Brain pericyte (primary cell): ENCODE measurements around the gene CERS2.
A peak's percentile ranks its signal among the peaks of the same experiment; 100 is the strongest.

Experiments
- DNase-seq: peaks from one replicate; pipeline ENCODE4 v3.0.0-alpha.2; 2012; ENCODE audit warnings: low read depth, low spot score

The CERS2 gene, protein sequence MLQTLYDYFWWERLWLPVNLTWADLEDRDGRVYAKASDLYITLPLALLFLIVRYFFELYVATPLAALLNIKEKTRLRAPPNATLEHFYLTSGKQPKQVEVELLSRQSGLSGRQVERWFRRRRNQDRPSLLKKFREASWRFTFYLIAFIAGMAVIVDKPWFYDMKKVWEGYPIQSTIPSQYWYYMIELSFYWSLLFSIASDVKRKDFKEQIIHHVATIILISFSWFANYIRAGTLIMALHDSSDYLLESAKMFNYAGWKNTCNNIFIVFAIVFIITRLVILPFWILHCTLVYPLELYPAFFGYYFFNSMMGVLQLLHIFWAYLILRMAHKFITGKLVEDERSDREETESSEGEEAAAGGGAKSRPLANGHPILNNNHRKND

DNA sequence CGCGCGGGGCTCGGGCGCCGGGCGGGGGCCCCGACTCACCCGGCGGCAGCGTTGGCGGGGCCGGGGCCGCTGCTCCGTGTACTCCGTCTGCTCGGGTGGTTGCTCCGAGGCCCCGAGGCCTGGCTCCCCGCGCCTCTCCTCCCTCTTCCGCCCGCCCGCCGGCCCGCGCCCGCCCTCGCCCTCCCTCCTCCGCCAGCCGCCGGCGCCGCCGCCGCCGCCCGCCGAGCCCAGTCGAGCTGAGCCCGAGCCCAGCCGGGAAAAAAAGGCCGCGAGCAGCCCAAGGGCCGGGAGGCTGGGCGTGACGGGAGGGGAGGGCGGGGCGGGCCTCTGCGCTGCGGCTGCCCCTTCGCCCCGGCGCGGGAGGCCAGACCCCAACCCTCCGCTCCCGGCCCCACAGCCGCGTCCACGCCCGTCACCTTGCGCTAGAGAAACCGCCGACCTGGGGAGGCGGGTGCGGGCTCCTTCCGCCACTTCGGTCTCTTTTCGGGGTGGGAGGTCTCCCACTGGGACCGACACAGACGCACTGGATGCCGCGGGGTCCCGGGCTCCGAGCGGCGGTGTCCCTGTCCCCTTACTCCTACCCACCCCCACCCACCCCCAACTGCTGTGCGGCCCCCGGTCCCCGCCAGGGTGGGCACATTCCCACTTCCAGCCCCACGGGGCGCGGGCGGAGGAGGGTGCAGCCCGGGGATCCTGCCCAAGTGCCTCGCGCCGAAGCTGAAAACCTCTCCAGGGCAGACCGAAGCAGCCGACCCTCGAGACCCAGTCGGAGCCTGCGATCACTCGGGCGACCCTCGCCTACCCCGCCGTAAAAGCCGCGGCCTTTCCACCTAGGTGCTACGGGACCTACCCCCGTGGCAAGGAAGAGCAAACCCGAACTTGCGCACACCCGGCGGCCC is at the start of gene CERS2:
Gene CERS2 (minus strand): TSS at position 256 of the 899 bp plus-strand sequence. CDS start 5,745 bp downstream, outside the sequence.
- DNase-seq: no peak

DNA sequence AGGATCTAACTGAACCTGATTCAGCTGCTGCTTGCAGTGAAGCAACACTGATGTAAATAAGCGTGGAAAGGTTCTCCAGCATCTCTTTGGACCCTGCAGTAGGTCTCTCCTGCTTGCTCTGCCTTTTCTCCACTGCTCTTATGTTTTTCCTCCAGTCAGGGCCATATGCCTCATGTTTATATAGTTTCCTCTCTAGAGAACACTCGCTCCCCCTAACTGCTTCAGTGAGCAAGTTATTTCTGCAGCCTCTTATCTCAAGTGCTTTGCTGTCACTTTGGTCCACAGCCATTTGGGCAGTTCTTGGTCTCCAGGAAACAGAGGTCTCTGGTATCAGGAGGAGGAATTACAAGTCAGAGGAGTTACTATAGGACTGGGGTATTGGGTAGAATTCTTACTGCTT is 38.9 kb upstream of the CERS2 start:
- no peak for DNase-seq

DNA sequence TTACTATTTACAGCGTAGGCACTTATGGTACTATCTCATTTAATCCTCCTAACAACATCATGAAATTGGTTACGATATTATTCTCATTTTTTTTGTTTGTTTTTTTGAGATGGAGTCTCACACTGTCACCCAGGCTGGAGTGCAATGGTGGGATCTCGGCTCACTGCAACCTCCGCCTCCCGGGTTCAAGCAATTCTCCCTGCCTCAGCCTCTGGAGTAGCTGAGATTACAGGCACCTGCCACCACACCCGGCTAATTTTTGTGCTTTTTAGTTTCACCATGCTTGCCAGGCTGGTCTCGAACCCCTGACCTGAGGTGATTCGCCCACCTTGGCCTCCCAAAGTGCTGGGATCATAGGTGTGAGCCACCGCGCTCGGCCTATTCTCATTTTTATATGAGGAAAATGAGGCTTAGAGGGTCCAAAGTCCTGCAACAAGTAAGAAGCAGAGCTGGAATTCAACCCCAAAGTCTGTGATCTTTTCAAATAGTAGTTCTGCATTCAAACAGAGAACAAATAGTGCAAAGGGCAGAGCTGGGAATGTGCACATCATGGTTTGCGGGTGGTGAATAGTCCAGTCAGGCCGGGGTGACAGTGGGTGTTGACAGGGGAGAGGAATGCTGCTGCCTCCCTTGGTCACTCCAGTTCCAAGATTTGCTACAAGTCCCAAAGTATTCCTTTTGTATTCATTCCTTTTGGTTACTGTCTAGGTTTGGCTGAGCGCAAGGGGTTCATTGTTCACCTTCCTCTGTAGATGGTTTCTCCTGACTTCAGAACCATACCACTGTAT is 38.2 kb upstream of the CERS2 start:
- no peak for DNase-seq

DNA sequence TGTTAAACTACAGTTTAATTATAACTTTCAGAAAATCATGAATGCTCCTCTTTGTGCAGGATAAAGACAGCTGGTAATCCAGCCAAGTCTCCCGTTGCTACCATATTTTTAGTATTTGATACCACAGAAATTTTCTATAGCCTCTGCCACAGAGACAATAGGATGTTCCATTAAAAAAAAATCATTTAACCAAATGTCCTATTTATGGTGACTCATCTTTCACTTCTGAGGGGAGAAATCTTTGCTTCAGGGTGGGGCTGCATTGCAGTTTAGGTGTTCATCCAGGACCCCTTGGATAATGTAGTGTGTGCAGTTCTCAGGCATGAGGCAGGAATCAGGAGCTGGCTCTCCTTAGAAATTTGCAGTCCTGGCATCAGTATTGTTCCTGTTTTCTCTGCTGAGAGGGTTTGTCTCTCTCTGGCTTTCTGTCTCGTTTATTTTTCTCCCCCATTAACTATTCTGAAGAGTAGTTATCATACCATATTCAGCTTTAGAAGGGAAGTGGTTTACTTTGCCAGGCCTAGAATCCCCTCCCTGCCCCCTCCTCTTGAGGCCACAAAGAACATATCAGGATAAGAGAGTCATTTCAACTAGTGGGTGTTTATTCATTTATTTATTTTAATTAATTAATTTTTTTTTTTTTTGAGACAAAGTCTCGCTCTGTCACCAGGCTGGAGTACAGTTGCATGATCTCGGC is 36.7 kb upstream of the CERS2 start:
- no peak for DNase-seq

DNA sequence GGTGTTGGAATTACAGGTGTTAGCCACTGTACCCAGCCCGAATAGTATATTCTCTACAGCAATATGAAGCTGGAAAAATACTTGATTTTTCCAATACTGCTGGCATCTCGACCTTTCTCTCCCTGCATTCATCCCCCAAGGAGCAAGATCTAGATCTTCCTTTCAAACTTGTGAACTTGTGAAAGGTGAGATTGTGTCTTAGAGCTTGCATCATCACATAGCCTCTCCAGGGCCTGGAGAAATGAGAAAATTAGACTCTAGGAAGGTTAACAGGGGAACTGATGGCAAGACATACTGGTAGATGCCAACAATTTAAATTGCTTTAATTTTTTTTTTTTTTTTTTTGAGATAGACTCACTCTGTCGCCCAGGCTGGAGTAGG is 35.7 kb upstream of the CERS2 start:
- no peak for DNase-seq

DNA sequence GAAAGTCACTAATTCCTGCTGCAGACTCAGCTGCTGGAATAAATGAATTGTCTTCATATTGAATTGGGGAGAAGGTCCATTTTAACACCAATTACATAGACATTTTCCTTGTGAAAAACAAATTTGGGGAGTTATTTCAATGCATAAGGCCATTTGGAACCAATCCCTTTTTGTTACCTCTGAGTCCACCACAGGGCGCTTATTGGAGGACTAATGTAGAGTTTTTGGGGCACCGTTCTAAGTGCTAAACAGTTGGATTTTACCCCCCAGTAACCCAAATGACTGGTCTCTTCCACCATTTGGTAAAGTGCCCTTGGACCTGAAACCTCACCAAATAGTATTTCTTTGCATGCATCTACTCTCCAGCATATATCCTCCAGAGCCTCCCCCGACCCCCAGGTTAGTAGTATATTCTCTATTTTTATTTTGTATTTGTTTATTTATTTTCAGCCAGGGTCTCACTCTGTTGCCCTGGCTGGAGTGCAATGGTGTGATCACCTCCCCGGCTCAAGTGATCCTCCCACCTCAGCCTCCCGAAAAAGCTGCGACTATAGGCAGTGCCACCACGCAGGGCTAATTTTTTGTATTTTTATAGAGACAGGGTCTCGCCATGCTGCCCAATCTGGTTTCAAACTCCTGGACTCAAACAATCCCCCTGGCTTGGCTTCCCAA is 35.2 kb upstream of the CERS2 start:
- no peak for DNase-seq

DNA sequence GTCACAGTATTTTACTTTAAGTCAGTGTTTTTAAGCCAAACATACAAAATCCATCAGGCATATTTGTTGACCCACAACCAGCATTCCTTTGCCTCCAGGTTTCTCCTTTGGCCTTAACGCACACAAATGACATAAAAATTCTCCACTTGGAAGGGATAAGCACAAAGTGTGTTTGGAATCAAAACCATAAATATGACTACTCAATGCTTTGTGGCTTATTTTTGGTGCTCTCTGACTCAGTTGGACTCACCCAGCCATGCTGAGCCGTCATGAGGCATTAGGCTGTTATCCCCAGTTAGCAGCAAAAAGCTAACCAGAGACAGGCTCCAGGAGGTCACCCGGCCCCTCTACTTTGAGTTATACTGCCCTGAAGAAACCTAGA is 34.6 kb upstream of the CERS2 start:
- no peak for DNase-seq

DNA sequence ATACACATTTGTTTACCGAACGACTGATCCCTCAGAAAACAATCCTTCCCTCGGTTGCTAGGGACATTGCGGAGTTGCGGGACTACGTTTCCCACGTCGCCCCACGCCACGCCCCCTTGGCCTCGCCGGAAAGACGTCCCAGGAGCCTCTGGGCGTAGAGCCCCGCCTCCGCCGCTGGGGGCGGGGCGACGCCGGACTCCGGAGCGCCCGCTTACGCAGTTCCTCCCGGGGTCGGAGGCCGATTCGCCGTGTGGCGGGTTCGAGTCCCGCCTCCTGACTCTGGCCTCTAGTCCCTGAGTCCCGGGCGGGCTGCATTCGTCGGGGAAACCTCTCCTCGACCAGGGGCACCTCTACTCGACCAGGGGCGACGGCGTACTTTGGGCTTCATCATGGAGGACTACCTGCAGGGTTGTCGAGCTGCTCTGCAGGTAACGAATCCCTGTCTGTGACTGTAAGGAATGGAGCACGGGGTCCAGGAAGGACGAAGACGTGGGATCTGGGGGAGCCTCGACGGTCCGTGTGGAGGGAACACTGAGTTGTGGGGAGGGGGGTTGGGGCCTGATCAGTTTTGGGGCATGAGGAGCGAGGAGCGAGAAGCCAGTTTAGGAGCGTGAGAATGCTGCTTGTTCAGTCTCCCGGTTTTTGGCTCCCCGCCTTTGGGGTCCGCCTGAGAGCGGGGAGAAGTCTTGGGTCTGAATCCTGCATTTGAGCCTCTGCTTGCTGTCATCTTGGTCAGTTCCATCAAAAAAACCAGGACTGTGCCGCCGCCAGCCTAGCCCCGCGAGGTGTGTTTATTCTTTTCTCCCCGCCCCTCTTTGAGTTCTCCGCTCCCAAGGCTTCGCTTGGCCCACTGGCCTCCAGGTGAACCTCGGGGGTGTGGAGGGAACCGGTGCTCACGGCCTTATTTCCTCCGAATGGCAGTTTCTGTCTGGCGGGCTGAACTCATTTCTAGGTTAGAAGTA is 33.9 kb upstream of the CERS2 start, which contains the start of gene PRUNE1:
Gene PRUNE1 (plus strand): TSS at position 206 of the 962 bp plus-strand sequence. CDS start 184 bp downstream, at position 390.
- DNase-seq: peak; percentile 77

DNA sequence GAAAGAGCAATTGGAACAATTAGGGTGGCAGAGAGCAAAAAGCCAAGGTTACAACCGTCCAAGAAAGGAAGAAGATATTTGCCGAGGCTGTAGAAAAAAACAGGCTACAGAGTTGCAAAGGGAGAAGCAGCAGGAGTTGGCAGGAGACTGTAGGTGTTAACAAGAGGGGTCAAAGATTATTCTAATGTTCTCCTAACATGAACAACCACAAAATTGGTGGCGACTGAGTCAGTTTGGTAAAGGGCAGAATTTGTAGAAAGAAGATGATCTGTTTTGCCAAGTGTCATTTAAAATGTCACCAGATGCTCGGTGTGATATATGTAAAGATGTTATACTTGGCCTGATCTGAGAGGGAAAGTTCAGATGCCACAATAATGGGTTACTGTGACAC is 33.2 kb upstream of the CERS2 start:
- DNase-seq: no peak

DNA sequence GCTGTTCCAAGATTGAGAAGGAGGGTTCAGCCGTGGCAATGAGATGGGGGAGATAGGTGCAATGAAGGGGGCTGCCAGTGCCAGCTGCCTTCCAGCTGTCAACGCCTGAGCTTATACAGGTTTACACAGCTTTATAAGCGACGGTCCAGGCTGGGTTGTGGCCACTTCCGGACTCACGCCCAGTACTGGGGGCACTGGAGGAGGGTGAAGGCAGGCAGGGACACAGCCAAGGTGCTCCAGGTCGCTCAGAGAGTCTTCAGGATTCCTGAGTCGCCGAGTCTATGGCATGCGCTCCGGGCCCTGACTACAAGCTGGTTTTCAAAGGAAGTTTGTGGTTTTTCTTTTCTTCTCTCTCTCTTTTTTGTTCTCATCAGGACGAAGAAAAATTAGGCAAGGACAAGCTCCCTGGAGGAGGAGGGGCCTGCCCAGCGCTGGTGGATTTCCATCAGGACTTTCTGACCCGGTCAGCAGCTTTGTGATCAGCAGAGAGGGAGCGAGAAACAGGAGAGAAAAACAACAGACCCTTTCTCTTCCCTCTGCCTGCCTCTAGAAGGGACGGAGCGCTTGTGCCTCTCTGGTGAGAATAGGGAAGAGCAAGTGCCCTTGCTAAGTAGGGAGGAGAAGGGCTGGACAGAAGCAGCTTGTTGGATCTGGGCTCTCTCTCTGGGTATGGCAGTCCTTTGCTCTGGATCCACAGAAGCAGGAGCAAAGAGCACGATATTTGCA is 31.9 kb upstream of the CERS2 start, which contains the start of gene MINDY1:
Gene MINDY1 (minus strand): TSS at position 576 of the 726 bp plus-strand sequence. CDS start 4,285 bp downstream, outside the sequence.
- DNase-seq: peak; percentile 64

DNA sequence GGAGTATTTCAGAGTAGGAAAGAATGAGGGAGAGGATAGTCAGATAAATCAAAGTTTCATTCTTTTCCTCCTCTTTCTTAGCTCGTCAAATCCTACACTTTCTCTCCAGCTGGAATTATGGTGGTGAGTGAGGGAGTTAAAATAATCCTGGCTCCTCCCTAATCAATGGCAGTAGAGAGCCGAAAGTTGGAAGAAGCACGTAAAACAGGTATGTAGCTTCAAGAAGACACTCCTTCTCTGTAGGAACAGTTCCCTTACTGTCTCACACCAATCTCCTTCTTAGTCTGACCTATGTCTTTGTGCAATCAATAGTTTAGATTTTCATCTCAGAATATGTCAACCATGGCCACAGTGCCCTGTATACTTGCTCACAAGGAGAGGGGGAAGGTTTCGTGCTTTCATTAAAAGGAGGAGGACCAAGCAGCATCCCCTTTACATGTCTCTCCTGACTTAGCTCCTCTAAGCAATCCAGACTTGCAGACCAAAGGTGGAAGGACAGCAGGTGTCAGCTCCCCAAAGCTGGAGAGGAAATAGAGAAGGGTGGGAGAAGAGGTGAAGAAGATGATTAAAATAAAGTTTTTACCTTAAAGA is 31.2 kb upstream of the CERS2 start:
- DNase-seq: no peak

DNA sequence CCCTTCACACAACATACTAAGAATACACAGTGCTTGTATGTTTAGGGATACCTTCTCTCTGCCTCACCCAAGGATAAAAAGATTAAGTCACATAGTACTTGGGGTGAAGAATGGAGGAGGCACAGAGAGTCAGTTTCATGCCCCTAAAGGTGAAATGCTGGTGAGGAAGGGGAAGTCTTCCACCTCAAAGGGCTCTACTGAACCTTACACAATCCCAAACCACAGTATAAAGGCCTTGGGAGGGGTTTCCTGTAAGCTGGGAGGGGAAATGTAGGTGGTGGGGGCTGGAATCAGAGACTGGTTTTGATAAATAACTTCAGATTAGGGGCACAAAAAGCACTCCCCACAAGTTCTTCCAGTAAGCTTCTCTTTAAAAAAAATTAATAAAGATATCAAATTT is 28.5 kb upstream of the CERS2 start:
- DNase-seq: no peak

DNA sequence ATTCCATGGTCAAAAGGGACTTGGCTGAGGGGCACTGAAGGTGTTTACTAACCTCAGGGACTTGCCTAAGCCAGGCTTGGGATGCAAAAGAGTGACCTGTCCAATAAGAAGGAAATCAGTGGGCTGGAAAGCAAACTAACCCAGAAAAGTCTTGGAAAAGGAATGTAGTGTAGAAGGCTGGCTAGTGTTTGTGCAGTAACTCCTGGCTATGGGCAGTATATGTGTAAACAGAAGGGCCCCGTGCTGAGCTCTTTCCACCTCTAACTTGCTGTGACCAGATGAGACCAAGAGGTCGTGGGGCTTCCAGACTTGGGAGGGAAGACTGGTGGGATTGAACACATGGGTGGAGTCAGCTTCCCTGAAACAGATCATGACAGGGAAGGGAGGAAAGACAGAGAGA is 28.0 kb upstream of the CERS2 start:
- DNase-seq: no peak

DNA sequence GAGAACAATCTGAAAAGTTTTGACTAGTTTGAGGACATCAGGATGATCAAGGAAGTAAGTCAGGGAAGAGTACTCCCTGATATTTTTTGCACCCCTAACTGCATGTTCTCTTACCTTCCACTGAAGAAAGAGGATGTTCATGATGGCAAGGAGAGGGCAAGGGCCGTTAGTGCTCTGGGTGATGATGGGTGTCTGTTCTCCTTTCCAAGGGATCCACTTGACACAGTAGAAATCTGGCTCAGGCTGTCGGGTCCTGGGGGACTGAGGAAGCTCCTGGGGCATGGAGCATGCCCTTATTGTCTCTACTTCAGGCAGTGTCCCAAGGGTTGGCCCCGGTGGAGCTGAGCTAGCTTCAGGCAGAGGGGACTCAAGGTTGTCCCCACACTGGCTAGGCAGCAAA is 27.4 kb upstream of the CERS2 start:
- DNase-seq: no peak

DNA sequence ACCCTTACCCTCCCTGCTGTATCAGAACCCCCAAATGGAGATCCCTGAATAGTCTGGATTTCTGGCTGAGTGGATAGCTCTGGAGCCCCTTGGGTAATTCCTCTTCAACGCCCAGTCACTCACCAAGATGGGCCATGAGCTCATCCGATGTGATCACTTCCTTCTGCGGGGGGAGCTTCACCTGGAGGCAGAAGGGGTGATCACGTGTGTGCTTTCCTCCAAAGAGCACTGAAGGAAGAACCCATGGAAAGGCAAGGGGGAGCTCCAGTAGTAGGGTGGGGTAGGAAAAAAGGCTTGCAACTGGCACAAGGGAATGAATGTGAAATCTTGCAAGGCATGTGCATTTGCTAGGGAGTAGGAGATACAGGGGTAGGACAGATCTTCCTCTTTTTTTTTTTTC is 27.0 kb upstream of the CERS2 start:
- no peak for DNase-seq

DNA sequence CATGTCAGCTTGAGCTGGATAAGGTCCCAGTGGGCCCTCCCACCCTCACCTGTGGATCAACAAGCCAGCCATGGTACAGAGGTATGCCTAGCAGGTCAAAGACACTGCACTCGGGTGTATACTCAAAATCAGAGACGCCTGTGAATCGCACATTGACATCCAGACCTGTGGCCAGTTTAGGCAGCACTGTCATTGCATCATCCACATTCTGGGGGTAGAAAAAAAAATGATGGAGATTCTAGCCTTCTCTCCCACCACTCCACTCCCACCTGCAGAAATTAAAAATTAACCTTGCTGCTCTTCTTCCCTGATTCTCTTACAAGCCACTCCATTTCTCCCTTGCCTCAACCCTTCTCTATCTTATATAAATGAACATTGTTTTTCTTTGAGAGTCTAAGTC is 25.8 kb upstream of the CERS2 start:
- DNase-seq: no peak

DNA sequence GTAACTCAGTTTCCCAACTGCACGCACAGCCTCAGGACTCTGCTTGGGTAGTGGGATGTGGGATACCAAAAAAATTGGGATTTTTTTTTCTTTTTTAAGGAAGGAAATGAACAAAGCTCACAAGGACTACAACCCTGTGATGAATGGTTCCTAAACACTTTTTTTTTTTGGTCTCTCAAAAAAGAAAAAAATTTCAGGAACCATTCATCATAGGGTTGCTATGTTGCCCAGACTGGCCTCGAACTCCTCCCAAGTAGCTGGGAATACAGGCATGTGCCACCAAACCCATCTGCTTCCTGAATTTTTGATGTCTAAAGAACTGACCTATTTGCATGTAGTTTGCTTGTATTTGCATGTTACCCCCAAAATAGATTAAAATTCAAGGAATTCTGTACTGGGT is 25.3 kb upstream of the CERS2 start:
- no peak for DNase-seq

DNA sequence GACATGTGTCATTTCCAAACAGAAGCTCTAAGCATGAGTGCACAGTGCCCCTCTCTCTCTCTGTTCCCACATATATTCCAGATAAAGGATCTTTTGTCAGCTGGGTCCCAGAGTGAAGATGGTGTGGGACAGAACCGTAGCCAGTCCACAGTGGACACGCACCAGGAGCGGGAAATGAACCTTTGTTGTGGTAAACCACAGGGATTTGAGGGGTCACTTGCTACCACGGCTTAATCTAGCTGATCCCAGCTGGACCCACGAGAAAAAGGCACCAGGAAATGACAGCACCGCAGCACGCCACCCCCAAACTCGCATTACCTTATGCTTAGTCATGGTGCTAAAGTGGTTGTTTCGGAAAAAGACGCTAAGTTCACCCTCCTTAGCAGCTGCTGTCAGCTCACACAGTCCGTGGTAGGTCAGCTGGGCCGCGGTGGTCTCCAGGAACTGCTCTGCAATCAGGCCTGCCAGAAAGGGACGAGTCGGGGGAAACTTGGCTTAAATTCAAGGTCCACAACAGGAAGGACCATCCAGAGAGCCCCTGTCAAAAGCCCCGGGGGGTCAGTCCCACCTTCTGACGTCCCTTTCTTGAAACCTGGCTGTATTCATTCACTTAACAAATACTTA is 24.5 kb upstream of the CERS2 start:
- no peak for DNase-seq
